HepG2 (cell line): Measurements from ENCODE around the gene KLHL33. TPM values are rescaled to one million over a fixed set of nuclear protein-coding genes. Genes with fewer than 3 reads are reported as not detected.

Experiments
- ATAC-seq: fragments of 200-7000 bp; cut with Tn5 transposase; 3 replicates; pipeline ENCODE4 v1.9.1; 2020; ENCODE audit warnings: mild to moderate bottlenecking, moderate library complexity
- BruUV-seq: library from RNA; stranded (reverse); fragments of 400-500 nt; replicated peaks from 2 replicates; lab custom pipeline; 2021; lab: Mats Ljungman, UMichigan
- CTCF ChIA-PET: fragments of 300-600 bp; formaldehyde crosslinking; extraction: SDS; loops from one replicate; lab custom pipeline; 2021; ENCODE audit warnings: low total read pairs, inconsistent platforms, low intra/inter-chr PET ratio; lab: Yijun Ruan, JAX
- POLR2A ChIA-PET: fragments of 350-600 bp; sonication (Branson Sonifier 250); formaldehyde crosslinking; loops from one replicate; lab custom pipeline; 2020; ENCODE audit warnings: antibody characterized with exemption, inconsistent platforms; lab: Yijun Ruan, JAX
- DNase-seq: peaks from one replicate; pipeline ENCODE4 v3.0.0-alpha.2; 2015; ENCODE audit warnings: low spot score
- FAIRE-seq: peaks from 3 replicates; lab custom pipeline; 2011; peaks lifted over from hg19 to GRCh38; lab: Jason Lieb, UNC
- H2AFZ ChIP-seq: one replicate; pipeline ENCODE4 v1.6.1; 2011; ENCODE audit warnings: low read length, inconsistent platforms
- H3K27ac ChIP-seq: fragments of 300-600 bp; 3 replicates; pipeline ENCODE4 v1.8.0; 2011; ENCODE audit warnings: mixed run types, mild to moderate bottlenecking, mixed read lengths, low read length, inconsistent platforms; ENCODE audit not compliant: insufficient read depth; ENCODE audit errors: extremely low read length
- H3K27me3 ChIP-seq, 2 experiments: fragments of 200-600 bp in 1 of 2; 2 replicates in 1 of 2; 3 replicates in 1 of 2; pipeline versions ENCODE4 v1.6.0 to v1.8.0; 2011; ENCODE audit warnings: low read length in 2 of 2, mild to moderate bottlenecking in 2 of 2, moderate library complexity in 2 of 2, inconsistent platforms in 1 of 2; ENCODE audit not compliant: insufficient read depth in 2 of 2, control insufficient read depth in 1 of 2
- H3K36me3 ChIP-seq, 2 experiments: fragments of 200-600 bp in 1 of 2; replicated peaks in 1 of 2; 2 replicates in 1 of 2; 3 replicates in 1 of 2; pipeline versions ENCODE4 v1.5.1 to v1.8.0; 2011; ENCODE audit warnings: low read length in 2 of 2, inconsistent platforms in 1 of 2; ENCODE audit not compliant: insufficient read depth in 2 of 2, control insufficient read depth in 1 of 2
- H3K4me1 ChIP-seq: 2 replicates; pipeline ENCODE4 v1.5.1; 2012; ENCODE audit warnings: low read length, inconsistent platforms; ENCODE audit not compliant: insufficient read depth
- H3K4me2 ChIP-seq: 2 replicates; pipeline ENCODE4 v1.6.0; 2011; ENCODE audit warnings: low read depth, low read length, inconsistent platforms
- H3K4me3 ChIP-seq, 3 experiments: fragments of 200-600 bp in 1 of 3; sonication (generic), shearing (Covaris generic) in 1 of 3; replicated peaks in 1 of 3; 2 replicates each; pipeline ENCODE4 v1.5.1; 2011 to 2016; ENCODE audit warnings: low read length in 3 of 3, inconsistent platforms in 2 of 3, low read depth in 2 of 3, mild to moderate bottlenecking in 2 of 3, control low read depth in 1 of 3, mixed read lengths in 1 of 3; ENCODE audit not compliant: insufficient read depth in 1 of 3
- H3K79me2 ChIP-seq: one replicate; pipeline ENCODE4 v1.6.1; 2011; ENCODE audit warnings: low read length, inconsistent platforms; ENCODE audit not compliant: insufficient read depth
- H3K9ac ChIP-seq: 2 replicates; pipeline ENCODE4 v1.6.0; 2011; ENCODE audit warnings: mild to moderate bottlenecking, low read depth, low read length, inconsistent platforms; ENCODE audit not compliant: insufficient read depth
- H3K9me3 ChIP-seq: 2 replicates; pipeline ENCODE4 v1.5.1; 2012; ENCODE audit warnings: mild to moderate bottlenecking, low read length
- H4K20me1 ChIP-seq: 2 replicates; pipeline ENCODE4 v1.6.0; 2011; ENCODE audit warnings: inconsistent platforms, mild to moderate bottlenecking, low read length, moderate library complexity; ENCODE audit not compliant: insufficient read depth
- GATAD1 ChIP-seq: IDR thresholded peaks from 2 replicates; pipeline ENCODE4 v1.6.1; 2016; ENCODE audit warnings: missing genetic modification reagents, missing compliant biosample characterization
- HES4 ChIP-seq: sonication (generic); formaldehyde crosslinking; IDR thresholded peaks from 2 replicates; pipeline ENCODE4 v1.9.0; 2021; ENCODE audit warnings: mild to moderate bottlenecking, missing genetic modification reagents, borderline replicate concordance
- HNRNPLL ChIP-seq: fragments of 200-400 bp; formaldehyde crosslinking; IDR thresholded peaks from 2 replicates; pipeline ENCODE4 v1.6.1; 2017; ENCODE audit warnings: mild to moderate bottlenecking, low read depth, low read length; ENCODE audit not compliant: poor library complexity, severe bottlenecking
- NPAS2 ChIP-seq: sonication (generic); formaldehyde crosslinking; IDR thresholded peaks from 2 replicates; pipeline ENCODE4 v1.8.0; 2022; ENCODE audit warnings: mild to moderate bottlenecking, missing genetic modification reagents, borderline replicate concordance
- POLR2G ChIP-seq: fragments of 200-400 bp; formaldehyde crosslinking; IDR thresholded peaks from 2 replicates; pipeline ENCODE4 v1.6.1; 2018; ENCODE audit warnings: mild to moderate bottlenecking, low read depth, low read length, moderate library complexity
- SP4 ChIP-seq: sonication (generic); formaldehyde crosslinking; IDR thresholded peaks from 2 replicates; pipeline ENCODE4 v1.8.1; 2023; ENCODE audit warnings: mild to moderate bottlenecking, missing genetic modification reagents
- TARDBP ChIP-seq: sonication (generic); formaldehyde crosslinking; IDR thresholded peaks from 2 replicates; pipeline ENCODE4 v1.8.0; 2022; ENCODE audit warnings: mild to moderate bottlenecking, missing genetic modification reagents
- TMF1 ChIP-seq: sonication (generic); formaldehyde crosslinking; IDR thresholded peaks from 2 replicates; pipeline ENCODE4 v1.8.1; 2022; ENCODE audit warnings: low read depth, missing genetic modification reagents
- ZC3H4 ChIP-seq: sonication (generic); formaldehyde crosslinking; IDR thresholded peaks from 2 replicates; pipeline ENCODE4 v1.4.0; 2020; ENCODE audit warnings: missing genetic modification reagents, borderline replicate concordance
- ZFP82 ChIP-seq: sonication (generic); formaldehyde crosslinking; IDR thresholded peaks from 2 replicates; pipeline ENCODE4 v1.5.1; 2020; ENCODE audit warnings: mild to moderate bottlenecking, missing genetic modification reagents, borderline replicate concordance
- ZNF232 ChIP-seq: sonication (generic); formaldehyde crosslinking; IDR thresholded peaks from 2 replicates; pipeline ENCODE4 v1.4.0; 2020; ENCODE audit warnings: missing genetic modification reagents, borderline replicate concordance
- ZNF3 ChIP-seq: IDR thresholded peaks from 2 replicates; pipeline ENCODE4 v1.7.0; 2017; ENCODE audit warnings: inconsistent platforms
- ZNF333 ChIP-seq: sonication (generic); formaldehyde crosslinking; IDR thresholded peaks from 2 replicates; pipeline ENCODE4 v1.4.0; 2020; ENCODE audit warnings: mild to moderate bottlenecking, missing genetic modification reagents, borderline replicate concordance
- ZNF367 ChIP-seq: sonication (generic); formaldehyde crosslinking; IDR thresholded peaks from 2 replicates; pipeline ENCODE4 v1.4.0; 2020; ENCODE audit warnings: missing genetic modification reagents, borderline replicate concordance
- ZNF383 ChIP-seq: sonication (generic); formaldehyde crosslinking; IDR thresholded peaks from 2 replicates; pipeline ENCODE4 v1.4.0; 2020; ENCODE audit warnings: missing genetic modification reagents, mild to moderate bottlenecking, borderline replicate concordance
- ZNF569 ChIP-seq: sonication (generic); formaldehyde crosslinking; IDR thresholded peaks from 2 replicates; pipeline ENCODE4 v1.5.0; 2020; ENCODE audit warnings: mild to moderate bottlenecking, missing genetic modification reagents, moderate library complexity, borderline replicate concordance
- ZNF589 ChIP-seq: sonication (generic); formaldehyde crosslinking; conservative IDR thresholded peaks from 2 replicates; pipeline ENCODE4 v1.8.0; 2022; ENCODE audit warnings: mild to moderate bottlenecking, moderate library complexity, missing genetic modification reagents
- ZNF615 ChIP-seq: sonication (generic); formaldehyde crosslinking; IDR thresholded peaks from 2 replicates; pipeline ENCODE4 v1.5.0; 2020; ENCODE audit warnings: mild to moderate bottlenecking, missing genetic modification reagents, borderline replicate concordance
- ZNF773 ChIP-seq: sonication (generic); formaldehyde crosslinking; IDR thresholded peaks from 2 replicates; pipeline ENCODE4 v1.4.0; 2020; ENCODE audit warnings: missing genetic modification reagents, borderline replicate concordance
- ZNF792 ChIP-seq: IDR thresholded peaks from 2 replicates; pipeline ENCODE4 v1.6.1; 2016
- WGBS: methylation state at CpG from one replicate; pipeline ENCODE4 v1.1.6; 2017; ENCODE audit warnings: low lambda C conversion rate; 5-methylcytosine and 5-hydroxymethylcytosine counted together
- in situ Hi-C: cut with HindIII; loops from 2 replicates; pipeline ENCODE4 v1.10.0; 2017; ENCODE audit warnings: low pct_unique_long_range_greater_than_20kb; ENCODE audit not compliant: extremely low pct_ligation_motif_present
- intact Hi-C: fragments of 100-400 bp; cut with micrococcal nuclease; formaldehyde crosslinking; loops from one replicate; pipeline ENCODE4 v1.10.0; 2022; ENCODE audit not compliant: unreplicated experiment
- polyA plus RNA-seq, 8 experiments: library from polyadenylated mRNA; depleted of rRNA in 3 of 8; stranded (reverse) in 7 of 8; unstranded in 1 of 8; fragments of >200 nt; fragmentation: Illumina TruSeq in 4 of 8; extraction: Trizol in 4 of 8; gene quantifications; 2 replicates each; pipeline versions ENCODE4 v1.2.1 to v1.2.3, GENCODE V29; 2011 to 2016; ENCODE audit warnings: low read depth in 4 of 8, missing spikeins in 1 of 8, mixed read lengths in 1 of 8; ENCODE audit not compliant: insufficient read depth in 1 of 8
- total RNA-seq, 5 experiments: library from RNA; depleted of rRNA; stranded (reverse); fragments of >200 nt; fragmentation: Illumina TruSeq; extraction: Trizol; gene quantifications; 2 replicates each; pipeline ENCODE4 v1.2.3, GENCODE V29; 2016; ENCODE audit warnings: low read depth in 1 of 5
- TF ChIP-seq, protein P1 (sequence below): sonication (generic); formaldehyde crosslinking; IDR thresholded peaks from 2 replicates; pipeline ENCODE4 v1.5.1; 2020; ENCODE audit warnings: missing genetic modification reagents, mild to moderate bottlenecking, borderline replicate concordance

Gene KLHL33
- total and polyA plus RNA-seq, 2 of the 13 experiments (the other 11 are each of a cell fraction or from before 2014, with no cell fraction given): not detected

DNA sequence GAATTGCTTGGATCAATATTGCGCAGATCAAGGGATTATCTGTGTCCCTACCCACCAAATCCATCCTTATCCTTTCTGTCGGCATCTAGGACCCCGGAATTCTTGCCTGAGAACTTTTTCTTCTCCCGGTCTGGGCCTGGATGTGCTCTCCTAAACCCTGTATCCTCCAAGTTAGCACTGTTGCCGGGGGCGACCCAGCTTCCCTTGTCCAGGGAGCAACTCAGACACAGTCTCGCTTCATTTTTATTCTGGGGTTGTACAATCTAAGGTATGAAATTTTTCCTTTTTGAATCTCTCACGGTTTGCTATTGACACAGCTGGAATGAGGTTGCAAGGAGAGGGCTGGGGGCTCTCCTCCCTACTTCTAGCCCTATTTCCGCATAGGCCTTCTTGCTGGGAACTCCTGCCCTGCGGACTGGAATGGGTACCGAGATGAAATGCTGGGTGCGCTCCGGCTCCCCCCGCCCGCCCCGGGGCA lies 32.8 kb upstream of the KLHL33 start (continued):
- TF ChIP-seq HNRNPLL (no peak), ZC3H4 (no peak), POLR2G (no peak), ZNF589 (CRISPR knock-in tag) (0 out of 2 replicates have a peak, but pooled peaks have one; percentile 21), ZNF232 (0 out of 2 replicates have a peak, but pooled peaks have one; percentile 13), ZNF615 (CRISPR knock-in tag) (0 out of 2 replicates have a peak, but pooled peaks have one; percentile 57), HES4 (CRISPR knock-in tag) (0 out of 2 replicates have a peak, but pooled peaks have one; percentile 4), ZFP82 (CRISPR knock-in tag) (peak; percentile 49; the same call in 1 of the 2 replicates)

DNA sequence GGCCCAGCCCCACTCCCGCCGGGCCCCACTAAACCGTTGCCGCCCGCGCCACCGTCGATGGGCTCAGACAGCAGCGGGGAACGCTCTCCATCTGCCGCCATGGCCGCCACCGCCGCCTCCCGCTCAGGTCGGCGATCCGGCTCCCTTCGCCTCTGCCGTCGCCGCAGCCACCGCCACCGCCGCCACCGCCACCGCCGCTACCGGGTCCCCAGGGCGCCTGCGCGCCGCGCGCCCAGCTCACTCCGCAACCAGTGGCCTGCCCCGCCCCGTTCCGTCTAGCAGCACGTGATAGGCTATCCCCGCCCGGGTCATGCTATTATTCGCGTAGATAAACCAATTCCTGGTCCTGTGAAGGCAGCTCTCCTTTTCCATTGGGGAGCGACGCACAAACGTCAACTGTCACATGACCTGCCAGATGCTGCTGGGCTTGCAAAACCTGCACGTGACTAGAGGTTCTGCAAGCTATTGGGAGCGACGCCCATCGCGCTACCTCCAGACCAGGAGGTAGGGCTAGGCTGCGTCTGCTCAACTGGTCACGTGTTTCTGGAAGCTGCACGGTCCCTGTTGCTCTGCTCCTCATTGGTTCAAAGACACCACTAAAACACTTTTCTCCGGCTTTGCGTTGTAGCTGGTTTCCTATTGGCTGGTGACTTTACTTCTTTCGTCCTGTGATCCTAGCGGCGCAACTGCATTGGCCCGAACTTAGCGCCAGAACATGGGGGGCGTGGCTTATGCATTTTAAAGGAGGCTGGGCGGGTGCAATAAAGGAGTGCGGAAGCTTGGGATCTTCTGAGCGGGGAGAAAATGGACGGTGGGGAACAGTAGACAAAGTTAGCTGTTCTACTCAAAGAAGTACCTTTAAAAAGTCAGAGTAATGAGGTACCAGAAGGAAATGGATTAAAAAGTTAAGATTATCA lies 25.5 kb upstream of the KLHL33 start, which contains the start of gene PIP4P1:
Gene PIP4P1, minus strand, starts transcription at position 210 of the 917 bp plus-strand sequence. Its CDS starts 109 bp downstream, at position 101.
- FAIRE-seq (peak; percentile 100), DNase-seq (peak; percentile 100), ATAC-seq (peak; percentile 97)
- POLR2A ChIA-PET: interaction anchor here (0.7 to 3.6 kb wide), 36 partner anchors 8 to 610 kb away, joined by 3 to 57 read pairs (median 4); partner anchors contain the start of genes ANG, PARP2, PNP and RNASE4
- WGBS: 3% methylated on average over 31 of the region's 67 CpGs
- peak within 1 kb of the TSS; percentile 87 for H3K9ac ChIP-seq
- peaks cover 11 to 30% of the 10 kb centered on the region in 2 experiments for H3K36me3 ChIP-seq
- H3K4me2 ChIP-seq: peak within 1 kb of the TSS; percentile 88
- H4K20me1 ChIP-seq: no peaks in the 10 kb centered on the region
- H3K4me3 ChIP-seq: peak within 1 kb of the TSS; percentile 67 to 89 (median 78)
- peaks cover 24% of the 10 kb centered on the region for H3K79me2 ChIP-seq
- H3K27ac ChIP-seq: peak within 1 kb of the TSS; percentile 80
- H2AFZ ChIP-seq: peak within 1 kb of the TSS; percentile 29
- no peaks in the 10 kb centered on the region for H3K9me3 ChIP-seq
- no peaks in the 10 kb centered on the region; a peak in 1 of 5 replicates for H3K27me3 ChIP-seq
- BruUV-seq: no TSS peak
- H3K4me1 ChIP-seq: peaks cover 56% of the 10 kb centered on the region
- CTCF ChIA-PET: interaction anchor here (0.7 kb wide), 1 partner anchor 148 kb away, joined by 3 read pairs; no protein-coding TSS in a partner anchor
- in situ Hi-C loops: loop anchor here (5.0 to 25.0 kb wide), 4 partner anchors 124 to 513 kb away; partner anchors contain the start of genes CCNB1IP1, PARP2 and RNASE4
- intact Hi-C loops: loop anchor here (1.0 to 2.0 kb wide), 5 partner anchors 8 to 1015 kb away; partner anchors contain the start of genes PARP2, PNP, RAB2B and RNASE4
- TF ChIP-seq ZNF367 (CRISPR knock-in tag) (no peak), ZNF383 (CRISPR knock-in tag) (peak; percentile 94; the same call in 1 of the 2 replicates), NPAS2 (CRISPR knock-in tag) (no peak), SP4 (peak; percentile 93), TARDBP (peak; percentile 69; the same call in 1 of the 2 replicates), ZNF792 (CRISPR knock-in tag) (peak; percentile 98), ZNF333 (no peak; the same call in 1 of the 2 replicates), ZNF773 (CRISPR knock-in tag) (0 out of 2 replicates have a peak, but pooled peaks have one; percentile 44), GATAD1 (CRISPR knock-in tag) (peak; percentile 97), TMF1 (CRISPR knock-in tag) (no peak), ZNF569 (no peak; the same call in 1 of the 2 replicates), ZNF3 (CRISPR knock-in tag) (no peak)
- TF ChIP-seq, protein P1, sequence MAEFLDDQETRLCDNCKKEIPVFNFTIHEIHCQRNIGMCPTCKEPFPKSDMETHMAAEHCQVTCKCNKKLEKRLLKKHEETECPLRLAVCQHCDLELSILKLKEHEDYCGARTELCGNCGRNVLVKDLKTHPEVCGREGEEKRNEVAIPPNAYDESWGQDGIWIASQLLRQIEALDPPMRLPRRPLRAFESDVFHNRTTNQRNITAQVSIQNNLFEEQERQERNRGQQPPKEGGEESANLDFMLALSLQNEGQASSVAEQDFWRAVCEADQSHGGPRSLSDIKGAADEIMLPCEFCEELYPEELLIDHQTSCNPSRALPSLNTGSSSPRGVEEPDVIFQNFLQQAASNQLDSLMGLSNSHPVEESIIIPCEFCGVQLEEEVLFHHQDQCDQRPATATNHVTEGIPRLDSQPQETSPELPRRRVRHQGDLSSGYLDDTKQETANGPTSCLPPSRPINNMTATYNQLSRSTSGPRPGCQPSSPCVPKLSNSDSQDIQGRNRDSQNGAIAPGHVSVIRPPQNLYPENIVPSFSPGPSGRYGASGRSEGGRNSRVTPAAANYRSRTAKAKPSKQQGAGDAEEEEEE (CRISPR knock-in tag): 0 out of 2 replicates have a peak, but pooled peaks have one; percentile 51
